BLaER1 treated with 17β-estradiol and CSF1 and Interleukin-3, amounts not matched to agents 10 nM and 100 nM (cell line): Measurements from ENCODE around the gene NOS2.
A peak's percentile ranks its signal among the peaks of the same experiment; 100 is the strongest.

ENCODE experiments used
- H3K27ac ChIP-seq, 11 experiments: shearing (Covaris generic); formaldehyde crosslinking; 2 replicates each; pipeline ENCODE4 v1.8.1; 2022
- H3K27me3 ChIP-seq, 11 experiments: shearing (Covaris generic); formaldehyde crosslinking; 2 replicates each; pipeline ENCODE4 v1.8.1; 2022
- H3K36me3 ChIP-seq, 11 experiments: shearing (Covaris generic); formaldehyde crosslinking; 2 replicates each; pipeline ENCODE4 v1.8.1; 2022
- H3K4me1 ChIP-seq, 10 experiments: shearing (Covaris generic); formaldehyde crosslinking; 2 replicates each; pipeline ENCODE4 v1.8.1; 2022
- H3K4me2 ChIP-seq, 11 experiments: shearing (Covaris generic); formaldehyde crosslinking; 2 replicates each; pipeline ENCODE4 v1.8.1; 2022
- H3K4me3 ChIP-seq, 10 experiments: shearing (Covaris generic); formaldehyde crosslinking; 2 replicates each; pipeline ENCODE4 v1.8.1; 2022
- H3K9ac ChIP-seq, 11 experiments: shearing (Covaris generic); formaldehyde crosslinking; 2 replicates each; pipeline ENCODE4 v1.8.1; 2022
- H3K9me3 ChIP-seq, 11 experiments: shearing (Covaris generic); formaldehyde crosslinking; replicated peaks in 1 of 11; 2 replicates each; pipeline ENCODE4 v1.8.1; 2022
- H4K20me1 ChIP-seq, 11 experiments: shearing (Covaris generic); formaldehyde crosslinking; 2 replicates each; pipeline ENCODE4 v1.8.1; 2022
- Cebpa-rat ChIP-seq, 11 experiments: shearing (Covaris generic); IDR thresholded peaks; 2 replicates each; pipeline ENCODE4 v1.8.1; 2022

Gene NOS2

DNA sequence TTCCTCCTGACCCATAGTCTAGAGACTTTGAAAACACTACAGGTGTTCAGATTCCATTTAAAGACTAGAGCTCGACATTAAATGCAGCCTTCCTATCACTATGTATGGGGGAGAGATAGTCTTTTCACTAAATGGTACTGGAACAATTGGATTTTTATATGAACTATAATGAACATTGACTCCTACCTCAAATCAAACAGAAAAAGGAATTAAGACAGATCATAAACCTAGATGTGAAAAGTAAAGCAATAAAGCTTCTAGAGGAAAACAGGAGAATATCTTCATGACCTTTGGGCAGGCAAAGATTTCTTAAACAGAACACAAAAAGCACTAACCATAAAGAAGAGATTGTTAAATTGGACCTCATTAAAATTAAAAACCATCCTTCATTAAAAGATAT is 18.8 kb upstream of the NOS2 start:
- Histone ChIP-seq H3K27me3 (no peaks in the 10 kb centered on the region), H3K4me2 (no peak overlapping the region), H3K36me3 (peaks cover 0 to 3% (median 0%) of the 10 kb centered on the region in 11 experiments; a peak in 1 of 22 replicates), H3K9me3 (peaks cover 33 to 48% (median 39%) of the 10 kb centered on the region in 11 experiments), H3K4me1 (no peaks in the 10 kb centered on the region), H3K9ac (no peak overlapping the region), H4K20me1 (no peaks in the 10 kb centered on the region), H3K4me3 (no peak overlapping the region), H3K27ac (no peak overlapping the region)
- no peak for TF ChIP-seq Cebpa-rat (IDR thresholded peaks at IDR 0.05)

DNA sequence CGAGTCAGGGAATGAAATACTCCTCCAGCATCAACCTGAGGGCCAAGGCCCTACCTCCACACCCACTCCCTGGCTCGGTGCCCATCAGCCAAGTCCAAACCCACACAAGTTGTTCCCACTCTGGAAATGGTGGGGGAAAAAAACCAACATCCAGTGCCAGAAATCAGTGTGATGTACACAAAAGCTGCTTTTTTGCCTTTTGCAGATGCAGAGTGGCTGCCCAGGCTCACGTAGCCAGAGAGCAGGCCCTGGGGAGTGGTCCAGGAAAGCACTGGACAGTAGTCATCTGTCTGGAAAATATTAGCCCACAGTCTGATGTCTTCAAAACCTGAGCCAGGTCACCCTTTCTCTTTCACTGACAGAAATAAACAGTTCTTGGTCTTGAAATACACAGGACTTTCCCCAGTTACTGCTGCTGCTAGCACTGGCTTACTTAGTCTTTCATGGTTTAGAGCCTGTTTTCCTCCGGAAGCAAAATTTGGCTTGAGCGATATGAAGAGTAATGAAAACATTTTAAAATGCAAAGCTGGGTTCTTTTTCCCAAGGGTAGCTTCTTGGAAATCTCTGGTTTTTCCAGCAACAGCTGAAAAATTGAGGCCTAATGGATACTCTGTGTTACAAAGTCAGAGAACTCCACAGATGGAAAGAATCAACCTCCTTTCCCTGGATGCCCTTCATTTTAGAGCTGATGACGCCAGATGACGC is 18.2 kb upstream of the NOS2 start:
- Histone ChIP-seq H3K4me1 (no peaks in the 10 kb centered on the region), H3K27me3 (no peaks in the 10 kb centered on the region), H3K4me3 (no peak overlapping the region)

DNA sequence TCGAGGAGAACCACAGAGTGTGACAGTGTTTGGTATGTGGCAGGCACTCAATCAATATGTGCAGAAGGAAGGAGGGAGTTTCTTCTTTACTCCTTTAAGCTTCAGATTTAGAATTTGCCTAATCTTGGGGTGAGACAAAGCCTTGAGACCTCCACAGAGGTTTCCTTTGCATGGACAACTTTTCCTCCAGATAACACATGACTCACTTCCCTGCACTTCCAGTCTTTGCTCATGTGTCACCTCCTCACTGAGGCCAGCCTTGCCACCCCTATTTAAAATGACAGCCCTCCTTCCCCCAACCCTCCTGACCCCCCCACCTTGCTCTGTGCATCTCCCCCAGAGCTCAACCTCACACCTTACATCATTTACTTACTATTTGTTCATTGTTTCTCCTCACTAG is 17.4 kb upstream of the NOS2 start:
- peaks cover 0 to under 1% (median 0%) of the 10 kb centered on the region in 11 experiments; a peak in 1 of 22 replicates for H3K36me3 ChIP-seq
- no peaks in the 10 kb centered on the region for H4K20me1 ChIP-seq
- no peak overlapping the region for H3K27ac ChIP-seq
- no peak overlapping the region for H3K4me3 ChIP-seq
- H3K4me1 ChIP-seq = no peaks in the 10 kb centered on the region
- no peak for TF ChIP-seq Cebpa-rat (IDR thresholded peaks at IDR 0.05)
- no peak overlapping the region for H3K9ac ChIP-seq
- no peaks in the 10 kb centered on the region for H3K27me3 ChIP-seq
- peaks cover 23 to 34% (median 28%) of the 10 kb centered on the region in 11 experiments for H3K9me3 ChIP-seq
- no peak overlapping the region for H3K4me2 ChIP-seq

More for the DNA sequence above, 18.2 kb upstream of the NOS2 start:
- TF ChIP-seq Cebpa-rat (IDR thresholded peaks at IDR 0.05) = no peak
- H3K4me2 ChIP-seq = no peak overlapping the region
- H4K20me1 ChIP-seq = no peaks in the 10 kb centered on the region
- peaks cover 0 to 3% (median 0%) of the 10 kb centered on the region in 11 experiments; a peak in 1 of 22 replicates for H3K36me3 ChIP-seq
- no peak overlapping the region for H3K27ac ChIP-seq
- H3K9ac ChIP-seq = no peak overlapping the region
- peaks cover 31 to 42% (median 37%) of the 10 kb centered on the region in 11 experiments for H3K9me3 ChIP-seq

DNA sequence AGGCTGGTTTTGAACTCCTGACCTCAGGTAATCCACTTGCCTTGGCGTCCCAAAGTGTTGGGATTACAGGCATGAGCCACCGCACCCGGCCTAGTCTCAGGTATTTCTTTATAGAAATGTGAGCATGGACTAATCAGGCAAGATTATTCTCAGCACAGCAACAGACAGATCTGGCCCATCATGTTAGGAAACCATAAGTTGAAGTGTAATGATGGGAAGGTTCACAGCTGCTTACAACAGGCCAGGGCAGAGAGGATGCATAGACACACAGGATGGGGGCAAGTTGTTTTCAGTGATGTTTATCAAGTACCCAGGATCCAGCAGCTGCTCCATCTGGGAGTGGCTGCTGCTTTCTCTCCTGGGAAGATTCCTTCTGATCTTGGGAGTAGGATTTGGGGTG is 16.6 kb upstream of the NOS2 start:
- Histone ChIP-seq H3K4me3 (no peak overlapping the region), H3K4me2 (no peak overlapping the region), H3K9me3 (peaks cover 16 to 26% (median 20%) of the 10 kb centered on the region in 11 experiments), H3K27ac (no peak overlapping the region), H4K20me1 (no peaks in the 10 kb centered on the region), H3K27me3 (no peaks in the 10 kb centered on the region), H3K9ac (no peak overlapping the region), H3K4me1 (no peaks in the 10 kb centered on the region), H3K36me3 (no peaks in the 10 kb centered on the region; a peak in 1 of 22 replicates)
- TF ChIP-seq Cebpa-rat (IDR thresholded peaks at IDR 0.05) = no peak

DNA sequence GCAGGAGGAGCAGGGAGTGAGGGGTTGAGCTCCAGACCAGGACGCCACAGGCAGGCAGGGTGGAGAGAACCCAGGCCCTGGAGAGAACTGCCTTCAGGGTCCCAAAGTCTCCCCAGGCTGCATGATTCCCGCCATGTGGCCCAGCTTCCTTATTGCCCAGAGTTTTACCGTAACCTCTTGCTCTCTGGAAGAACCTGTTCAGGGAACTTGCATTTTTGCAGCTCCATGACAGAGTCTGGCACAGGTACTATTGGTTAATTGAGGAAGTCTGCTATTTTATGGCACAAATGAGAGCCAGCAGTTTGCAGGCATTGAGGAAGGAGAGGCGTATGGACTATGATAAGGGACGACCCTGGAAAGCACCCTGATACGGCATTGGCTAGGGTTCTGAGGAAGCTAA is 11.6 kb upstream of the NOS2 start:
- no peak for TF ChIP-seq Cebpa-rat (IDR thresholded peaks at IDR 0.05)
- H3K27ac ChIP-seq = no peak overlapping the region

DNA sequence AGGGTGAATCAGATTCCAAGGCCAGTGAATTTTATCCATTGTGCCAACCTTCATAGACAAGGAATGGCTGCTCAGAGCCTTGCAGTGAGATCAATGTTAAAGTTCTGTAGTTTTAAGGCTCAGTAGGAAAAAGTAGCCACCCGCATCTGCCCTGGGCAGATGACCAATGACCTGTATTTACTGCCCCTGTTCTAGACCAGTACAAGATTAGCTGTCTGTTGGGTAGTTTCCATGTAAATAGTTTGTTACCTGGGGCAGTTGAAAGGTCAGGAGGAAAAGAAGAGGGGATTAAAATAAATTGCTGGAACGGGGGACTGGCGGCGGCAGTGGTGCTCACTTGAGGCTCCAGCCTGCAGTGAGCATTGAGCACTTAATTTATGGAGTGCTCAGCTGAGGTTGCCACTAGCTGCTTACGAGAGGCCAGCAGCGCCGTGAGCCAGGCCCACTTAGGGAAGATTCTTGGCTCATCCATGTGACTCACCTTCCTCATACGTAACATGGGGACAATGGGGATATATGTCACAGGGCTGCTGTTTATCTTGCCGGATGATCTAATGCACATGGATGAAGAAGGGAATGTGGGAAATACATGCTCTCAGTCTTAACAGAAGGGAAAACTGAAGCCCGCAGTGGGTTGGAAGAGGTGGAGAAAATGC is 10.7 kb upstream of the NOS2 start:
- TF ChIP-seq Cebpa-rat (IDR thresholded peaks at IDR 0.05) = no peak
- Histone ChIP-seq H3K4me2 (no peak overlapping the region; a peak in 1 of 22 replicates), H3K4me3 (no peak overlapping the region), H3K27me3 (no peaks in the 10 kb centered on the region), H3K36me3 (no peaks in the 10 kb centered on the region), H3K27ac (no peak overlapping the region), H3K4me1 (peaks cover 23 to 31% (median 29%) of the 10 kb centered on the region in 10 experiments), H3K9ac (no peak overlapping the region), H4K20me1 (no peaks in the 10 kb centered on the region), H3K9me3 (no peaks in the 10 kb centered on the region; a peak in 1 of 22 replicates)

More for the DNA sequence above, 11.6 kb upstream of the NOS2 start:
- no peaks in the 10 kb centered on the region for H3K36me3 ChIP-seq
- no peak overlapping the region for H3K4me2 ChIP-seq
- H4K20me1 ChIP-seq = no peaks in the 10 kb centered on the region
- no peaks in the 10 kb centered on the region for H3K27me3 ChIP-seq
- peaks cover 17 to 23% (median 20%) of the 10 kb centered on the region in 10 experiments for H3K4me1 ChIP-seq
- no peak overlapping the region for H3K4me3 ChIP-seq
- no peaks in the 10 kb centered on the region; a peak in 1 of 22 replicates for H3K9me3 ChIP-seq
- H3K9ac ChIP-seq = no peak overlapping the region

DNA sequence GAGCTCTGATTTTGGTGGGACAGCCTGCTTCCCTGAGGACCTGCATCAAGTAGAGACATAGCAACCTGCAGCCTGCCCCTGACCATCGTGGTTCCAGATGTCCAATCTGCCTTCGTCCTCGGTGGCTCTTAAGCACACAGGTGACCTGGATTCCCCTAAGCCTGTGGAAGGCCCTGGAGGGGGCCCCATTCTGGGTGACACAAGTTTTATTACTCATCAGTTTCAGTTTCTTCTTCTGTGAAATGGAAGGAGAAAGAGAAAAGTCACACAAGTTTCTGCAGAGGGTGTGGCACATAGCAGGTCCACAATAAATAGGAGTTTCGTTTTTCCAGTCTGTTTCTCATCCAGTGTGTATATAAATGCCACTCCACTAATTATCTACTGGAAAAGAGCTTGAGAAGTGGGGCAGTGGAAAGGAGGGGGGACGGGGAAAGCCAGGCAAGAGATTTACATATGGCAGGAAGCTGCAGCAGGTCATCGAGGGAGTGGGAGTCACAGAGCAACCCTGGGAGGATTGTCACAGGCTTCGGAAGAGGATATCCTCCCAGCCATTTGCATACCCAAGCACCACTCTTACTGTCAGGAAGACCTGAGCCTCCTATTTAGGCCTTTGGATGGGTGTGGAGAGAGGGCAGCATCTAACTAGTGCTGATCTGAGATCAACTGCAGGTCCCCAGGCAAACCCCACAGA is 10.0 kb upstream of the NOS2 start:
- peak overlapping the region in 2 of 11 experiments; percentile 20 to 42; a peak in 3 of 22 replicates for H3K4me2 ChIP-seq
- H3K9ac ChIP-seq = no peak overlapping the region
- H3K27me3 ChIP-seq = no peaks in the 10 kb centered on the region
- no peaks in the 10 kb centered on the region for H4K20me1 ChIP-seq
- peaks cover 28 to 37% (median 32%) of the 10 kb centered on the region in 10 experiments for H3K4me1 ChIP-seq
- H3K4me3 ChIP-seq = no peak overlapping the region
- no peak overlapping the region for H3K27ac ChIP-seq
- H3K9me3 ChIP-seq = no peaks in the 10 kb centered on the region; a peak in 1 of 22 replicates
- no peak for TF ChIP-seq Cebpa-rat (IDR thresholded peaks at IDR 0.05)
- no peaks in the 10 kb centered on the region for H3K36me3 ChIP-seq

DNA sequence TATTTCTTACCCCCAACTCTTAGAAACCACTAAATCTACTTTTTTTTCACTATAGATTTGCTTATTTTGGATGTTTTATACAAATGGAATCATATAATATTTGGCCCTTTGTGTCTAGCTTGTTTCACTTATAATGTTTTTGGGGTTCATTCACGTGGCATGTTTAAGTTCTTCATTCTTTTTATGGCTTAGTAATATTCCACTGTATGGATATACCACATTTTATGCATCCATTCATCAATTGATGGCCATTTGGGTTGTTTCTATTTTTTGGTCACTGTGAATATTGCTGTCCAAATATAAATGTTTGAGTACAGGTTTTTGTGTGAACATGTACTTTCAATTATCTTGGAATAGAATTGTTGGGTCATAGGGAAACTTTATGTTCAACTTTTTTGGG is 9.2 kb upstream of the NOS2 start:
- Histone ChIP-seq H3K4me3 (no peak overlapping the region), H3K4me2 (no peak overlapping the region), H3K36me3 (no peaks in the 10 kb centered on the region), H3K9ac (no peak overlapping the region), H3K4me1 (peaks cover 28 to 40% (median 33%) of the 10 kb centered on the region in 10 experiments), H3K9me3 (no peaks in the 10 kb centered on the region; a peak in 1 of 22 replicates), H3K27me3 (no peaks in the 10 kb centered on the region), H3K27ac (no peak overlapping the region), H4K20me1 (no peaks in the 10 kb centered on the region)
- no peak for TF ChIP-seq Cebpa-rat (IDR thresholded peaks at IDR 0.05)

DNA sequence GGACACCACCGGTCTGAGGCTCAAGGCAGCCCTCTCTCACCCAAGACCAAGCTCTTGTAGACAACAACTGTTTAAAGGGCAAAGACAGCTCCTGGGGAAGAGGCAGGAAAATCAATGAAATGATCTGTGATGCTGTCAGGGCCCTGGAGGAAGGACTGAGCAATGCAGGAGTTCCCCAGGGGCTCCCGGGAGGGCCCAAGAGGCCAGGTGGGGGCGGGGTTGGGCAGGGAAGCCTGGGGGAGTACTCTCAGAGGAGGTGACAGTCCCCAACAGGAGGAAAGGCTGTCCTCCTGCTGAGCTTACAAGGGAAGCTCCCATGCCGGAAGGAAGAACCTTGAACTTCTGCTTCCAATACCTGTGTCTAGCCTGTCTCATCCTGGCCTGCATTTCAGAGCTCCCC is 8.3 kb upstream of the NOS2 start:
- Histone ChIP-seq H3K27me3 (no peaks in the 10 kb centered on the region), H4K20me1 (no peaks in the 10 kb centered on the region), H3K36me3 (no peaks in the 10 kb centered on the region), H3K9ac (peak overlapping the region in 3 of 11 experiments; percentile 62 to 64 (median 63); a peak in 3 of 22 replicates), H3K27ac (peak overlapping the region in 6 of 11 experiments; percentile 59 to 78 (median 66); a peak in 5 of 22 replicates), H3K4me3 (0 out of 20 replicates have a peak overlapping the region, but pooled peaks of 1 of the 10 experiments have one; percentile 11), H3K4me2 (peak overlapping the region; percentile 44 to 90 (median 74); a peak in 21 of 22 replicates), H3K4me1 (peaks cover 28 to 40% (median 33%) of the 10 kb centered on the region in 10 experiments), H3K9me3 (no peaks in the 10 kb centered on the region; a peak in 1 of 22 replicates)
- no peak for TF ChIP-seq Cebpa-rat (IDR thresholded peaks at IDR 0.05)
